SK-MEL-5 (cell line): ENCODE results near the gene CTNNA3. TPM values are rescaled to one million over a fixed set of nuclear protein-coding genes. Genes with fewer than 3 reads are reported as not detected.

Experiments used
- DNase-seq: peaks from one replicate; pipeline ENCODE4 v3.0.0-alpha.2; 2016; ENCODE audit warnings: low read depth, low spot score
- in situ Hi-C: cut with HindIII; loops from 2 replicates; pipeline ENCODE4 v1.10.0; 2016; ENCODE audit warnings: low sequenced_read_pairs, high pct_unique_total_duplicates, low pct_unique_long_range_greater_than_20kb
- total RNA-seq: library from RNA; depleted of rRNA; stranded (reverse); fragments of >200 nt; shearing (Covaris generic); gene quantifications from 2 replicates; pipeline ENCODE4 v1.2.3, GENCODE V29; 2014

Gene CTNNA3
- total RNA-seq, 1 experiment from 2014 or later: not detected

DNA sequence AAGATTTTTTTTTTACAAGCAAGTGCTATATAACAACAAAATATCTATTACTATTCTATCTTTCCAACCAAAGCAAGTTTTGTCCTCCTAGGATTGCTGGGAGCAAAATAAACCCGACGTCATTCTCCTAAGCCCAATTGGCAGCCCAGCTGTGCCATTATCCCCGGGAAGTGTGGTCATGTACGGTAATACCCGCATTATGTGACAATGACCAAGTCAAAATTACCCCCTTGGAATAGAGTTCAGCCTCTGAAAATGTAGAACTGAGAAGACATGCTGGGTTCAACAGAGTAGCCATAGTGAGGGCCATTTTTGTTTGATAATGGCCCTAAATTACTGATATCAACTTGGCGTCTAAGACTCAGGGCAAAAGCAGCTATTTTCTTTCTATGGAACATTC is 554.7 kb downstream of the CTNNA3 start:
- in situ Hi-C loops: no loop called here
- no peak for DNase-seq

DNA sequence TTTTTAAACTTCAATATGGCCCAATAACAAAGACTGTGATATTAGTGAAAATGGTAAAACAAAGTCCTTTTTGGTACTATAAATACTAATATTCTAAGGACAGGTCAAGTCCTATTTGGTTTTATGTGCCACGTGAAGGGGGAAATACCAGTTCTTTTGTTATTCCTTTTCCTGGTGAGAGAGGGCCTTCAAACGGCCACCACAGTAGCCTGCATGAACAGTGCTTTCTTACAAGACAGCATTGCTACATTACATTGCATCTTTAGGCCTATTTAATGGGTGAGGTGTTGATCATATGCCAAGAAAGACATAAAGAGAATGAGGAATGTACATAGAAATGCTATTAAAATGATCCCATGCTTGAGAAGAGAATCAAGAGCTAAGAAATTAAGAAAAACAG is 555.4 kb downstream of the CTNNA3 start:
- no peak for DNase-seq
- in situ Hi-C loops: no loop called here

DNA sequence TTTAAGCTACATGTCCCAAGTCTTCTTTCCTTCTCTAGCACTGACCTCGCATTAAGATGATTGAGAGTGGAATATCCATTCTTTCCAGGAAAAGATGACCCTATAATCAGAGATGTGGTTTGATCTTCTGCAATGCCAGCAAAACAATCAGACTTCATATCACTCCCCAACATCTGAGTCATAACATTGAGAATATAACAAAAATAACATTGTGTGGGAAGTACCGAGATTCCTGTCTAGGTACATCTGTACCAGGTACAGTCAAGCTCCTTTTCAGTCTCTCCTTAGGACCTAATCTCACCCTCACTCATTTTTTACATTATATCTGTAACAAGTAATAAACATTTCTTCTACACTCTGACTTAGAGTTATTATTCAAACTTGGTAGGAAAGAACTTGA is 568.6 kb downstream of the CTNNA3 start:
- no peak for DNase-seq
- in situ Hi-C loops: no loop called here

DNA sequence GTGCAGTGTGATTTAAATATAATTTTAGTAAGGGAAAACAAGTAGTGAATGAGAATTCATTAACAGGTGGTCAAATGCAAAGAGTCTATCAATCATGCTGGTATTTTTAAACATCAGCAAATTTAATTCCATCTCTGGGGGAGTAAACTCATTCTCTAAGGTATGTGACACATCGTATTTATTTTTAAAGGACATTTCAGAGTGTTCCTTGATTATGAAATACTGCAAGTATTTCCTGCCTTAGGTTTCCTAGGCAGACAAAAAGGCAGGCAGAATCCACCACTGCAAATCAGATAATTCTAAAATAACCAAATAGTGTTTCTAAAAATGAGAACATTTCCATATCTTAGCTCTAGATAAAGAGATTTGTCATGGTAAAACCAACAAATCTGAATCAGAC is 576.3 kb downstream of the CTNNA3 start:
- DNase-seq: no peak
- in situ Hi-C loops: no loop called here

GRCh38 chr10:67115972-67116371 is 580.0 kb downstream of the CTNNA3 start:
- no peak for DNase-seq
- in situ Hi-C loops: no loop called here

- DNase-seq: no peak
Observed at GRCh38 chr10:67114945-67115344, 581.0 kb downstream of the CTNNA3 start.

DNA sequence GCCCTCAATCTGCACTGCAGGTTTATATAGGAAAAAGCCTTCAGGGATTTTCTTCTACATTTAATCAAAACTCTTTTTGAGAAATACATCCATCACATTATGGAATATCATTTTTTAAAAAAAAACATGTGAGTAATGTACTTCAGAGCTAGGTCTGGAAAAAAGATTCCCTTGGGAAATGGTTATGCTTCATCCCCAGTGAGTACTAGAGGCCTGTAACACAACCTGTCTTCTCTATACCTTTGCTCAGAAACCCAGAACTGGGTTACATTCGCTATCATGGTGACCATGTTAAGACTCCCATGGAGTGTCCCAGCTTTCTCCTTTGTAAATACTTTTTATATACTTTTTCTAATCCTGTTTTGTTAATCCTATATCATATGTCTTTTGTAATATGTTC is 583.2 kb downstream of the CTNNA3 start:
- DNase-seq: no peak
- in situ Hi-C loops: no loop called here

More at GRCh38 chr10:67114945-67115344, 581.0 kb downstream of the CTNNA3 start:
- in situ Hi-C loops: no loop called here

DNA sequence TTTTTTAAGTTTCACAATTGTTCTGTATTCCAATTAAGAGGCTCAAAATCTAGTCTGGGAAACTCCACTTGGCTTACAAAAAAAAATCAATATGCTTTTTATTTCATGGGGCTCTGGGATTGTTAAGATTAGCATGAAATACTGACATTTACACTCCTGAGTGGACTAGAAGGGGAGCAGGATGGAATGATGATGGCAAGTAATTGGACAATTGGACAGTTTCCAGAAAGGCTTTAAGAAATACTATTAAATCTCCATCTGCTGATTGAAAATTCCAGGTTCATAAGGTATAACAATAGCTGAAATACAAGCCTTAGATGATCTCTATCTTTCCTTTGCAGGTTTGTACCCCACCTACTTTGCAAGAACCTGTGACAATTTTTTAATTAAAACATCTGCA is 585.7 kb downstream of the CTNNA3 start:
- DNase-seq: no peak
- in situ Hi-C loops: no loop called here

DNA sequence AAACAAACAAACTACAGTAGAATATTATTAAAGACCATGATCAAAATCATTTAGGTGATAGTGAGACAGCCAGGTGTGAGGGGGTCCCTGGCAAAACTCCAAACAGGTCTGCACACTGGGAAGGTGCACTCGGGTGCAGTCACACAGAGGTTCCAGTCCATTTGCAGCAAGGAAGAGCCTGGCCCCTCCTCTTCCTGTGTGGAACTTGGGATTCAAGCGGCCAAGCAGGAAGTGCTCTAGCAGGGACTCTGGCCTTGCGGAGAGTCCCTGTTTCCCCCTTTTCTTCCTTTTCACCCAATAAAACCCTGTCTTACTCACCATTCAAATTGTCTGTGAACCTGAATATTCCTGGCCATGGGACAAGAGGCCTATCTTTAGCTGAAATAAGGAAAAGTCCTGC is 588.3 kb downstream of the CTNNA3 start:
- in situ Hi-C loops: no loop called here
- DNase-seq: no peak

GRCh38 chr10:67100951-67101350 is 595.0 kb downstream of the CTNNA3 start:
- in situ Hi-C loops: no loop called here

DNA sequence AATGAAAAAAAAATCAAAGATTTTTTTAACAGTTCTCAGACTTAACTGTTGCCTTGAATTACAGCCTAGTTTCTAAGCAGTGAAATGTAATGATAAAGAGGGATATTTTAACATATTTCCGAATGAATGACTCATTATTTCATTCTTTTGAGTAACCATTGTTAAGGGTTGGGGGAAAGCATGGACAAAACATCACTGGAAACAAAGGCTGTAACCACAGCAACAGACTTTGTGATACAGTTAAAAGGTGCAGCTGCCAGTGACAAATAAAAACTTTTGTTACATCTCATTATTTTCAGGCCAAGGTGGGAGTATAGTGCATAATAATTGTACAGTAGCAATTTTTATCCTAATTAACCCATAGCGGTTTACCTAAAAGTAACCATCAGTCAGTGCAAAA is 597.5 kb downstream of the CTNNA3 start:
- in situ Hi-C loops: no loop called here
- DNase-seq: no peak

More at GRCh38 chr10:67100951-67101350, 595.0 kb downstream of the CTNNA3 start:
- DNase-seq: no peak

DNA sequence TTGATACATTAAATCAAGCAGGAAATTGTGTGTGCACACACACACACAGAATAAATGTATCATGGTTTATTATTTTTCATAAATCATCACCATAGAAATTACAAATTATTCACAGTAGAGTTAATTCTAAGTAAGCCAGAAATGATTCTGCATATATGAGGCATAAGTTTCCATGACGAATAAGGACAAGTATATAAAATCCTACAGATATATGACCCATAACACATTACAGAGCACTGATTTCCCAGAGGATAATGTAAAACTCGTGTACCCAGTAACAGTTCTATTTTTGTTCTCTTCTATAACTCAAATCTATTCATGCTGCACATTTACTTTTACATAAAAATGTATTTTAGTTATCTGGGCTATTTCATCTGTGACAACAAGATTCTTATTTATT is 600.5 kb downstream of the CTNNA3 start:
- in situ Hi-C loops: no loop called here
- no peak for DNase-seq

GRCh38 chr10:67088036-67088435 is 608.0 kb downstream of the CTNNA3 start:
- in situ Hi-C loops: no loop called here
- DNase-seq: no peak

DNA sequence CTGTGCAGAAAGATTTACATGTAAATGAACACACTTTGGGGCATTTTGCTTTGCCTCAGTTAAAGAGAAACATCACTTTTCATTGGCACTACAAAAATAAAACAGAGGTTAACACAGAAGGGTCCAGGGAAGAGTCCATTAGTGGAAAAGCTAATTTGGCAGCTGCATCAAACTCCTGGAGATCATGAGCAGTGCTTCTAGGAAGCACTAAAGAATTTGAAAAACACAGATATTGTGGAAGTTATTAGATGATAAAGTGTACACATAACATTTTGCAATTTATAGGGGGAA is 608.9 kb downstream of the CTNNA3 start:
- DNase-seq: no peak
- in situ Hi-C loops: no loop called here

- DNase-seq: no peak
- in situ Hi-C loops: no loop called here
Observed at GRCh38 chr10:67086327-67087134, 609.5 kb downstream of the CTNNA3 start.

- in situ Hi-C loops: no loop called here
- no peak for DNase-seq
Observed at GRCh38 chr10:67079126-67079525, 616.9 kb downstream of the CTNNA3 start.

- in situ Hi-C loops: no loop called here
- no peak for DNase-seq
Observed at GRCh38 chr10:67077376-67077775, 618.6 kb downstream of the CTNNA3 start.

- in situ Hi-C loops: no loop called here
- DNase-seq: no peak
Observed at GRCh38 chr10:67076144-67076543, 619.9 kb downstream of the CTNNA3 start.

DNA sequence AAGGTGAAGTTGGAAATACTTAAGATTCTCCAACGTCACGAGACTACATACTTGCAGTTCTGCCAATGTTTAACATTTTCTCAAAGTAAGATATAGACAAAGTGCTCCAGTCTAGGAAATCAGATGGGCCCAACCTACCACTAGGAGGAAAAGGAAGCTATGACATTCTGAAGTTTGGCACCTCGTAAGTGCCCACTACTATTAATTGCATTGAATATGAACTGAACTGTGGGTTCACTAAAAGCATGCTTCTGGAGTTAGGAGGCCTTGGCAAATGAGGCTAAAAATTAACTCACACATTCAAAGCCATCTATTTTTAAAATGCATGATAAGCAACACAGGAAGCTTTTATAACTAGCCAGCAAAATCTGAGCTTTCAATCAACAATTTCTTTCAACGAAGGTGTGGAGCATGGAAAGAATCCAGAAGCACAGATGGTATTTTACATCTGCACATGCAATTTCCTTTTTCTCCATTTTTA is 620.5 kb downstream of the CTNNA3 start:
- in situ Hi-C loops: no loop called here
- DNase-seq: no peak

DNA sequence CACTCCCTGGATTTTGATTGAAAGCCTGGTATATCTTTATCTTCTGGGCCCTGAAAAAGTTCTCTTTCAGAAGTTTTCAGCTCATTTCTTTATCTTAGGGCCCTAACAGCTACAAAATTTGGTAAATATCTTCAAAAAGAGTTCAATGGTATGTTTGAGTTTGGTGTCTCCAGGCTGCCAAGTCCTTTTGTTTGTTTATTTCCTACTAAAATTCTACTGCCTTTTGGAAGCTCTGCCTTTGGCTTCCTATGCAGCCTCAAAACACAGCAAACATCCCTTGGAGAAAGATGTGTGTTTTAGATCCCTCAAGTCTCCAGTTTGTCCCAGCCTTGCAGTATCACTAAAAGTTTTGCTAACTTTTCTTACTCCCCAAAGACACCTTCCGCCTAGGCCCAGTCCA is 623.3 kb downstream of the CTNNA3 start:
- DNase-seq: no peak
- in situ Hi-C loops: no loop called here
